Nephron (organoid): ENCODE measurements around the gene ZC3H14.

Source experiments
- H3K27ac Mint-ChIP-seq, 3 experiments: 2 replicates each; pipeline ENCODE4 v1.8.0; 2020; ENCODE audit warnings: mixed read lengths in 3 of 3, mild to moderate bottlenecking in 2 of 3, moderate library complexity in 1 of 3
- H3K27me3 Mint-ChIP-seq: 2 replicates; pipeline ENCODE4 v1.8.0; 2021; ENCODE audit warnings: low read depth, mild to moderate bottlenecking, moderate library complexity, mixed read lengths
- H3K36me3 Mint-ChIP-seq: 2 replicates; pipeline ENCODE4 v1.8.0; 2020; ENCODE audit warnings: low read depth, mixed read lengths
- H3K4me1 Mint-ChIP-seq: 2 replicates; pipeline ENCODE4 v1.8.0; 2020; ENCODE audit warnings: mixed read lengths
- H3K4me3 Mint-ChIP-seq, 3 experiments: 2 replicates each; pipeline ENCODE4 v1.8.0; 2020; ENCODE audit warnings: mild to moderate bottlenecking in 3 of 3, mixed read lengths in 3 of 3, moderate library complexity in 2 of 3
- H3K9me3 Mint-ChIP-seq: 2 replicates; pipeline ENCODE4 v1.8.0; 2020; ENCODE audit warnings: mixed read lengths
- TF ChIP-seq, protein P1 (sequence below), 3 experiments: fragments of 200-600 bp; sonication (generic); IDR thresholded peaks; one replicate each; pipeline ENCODE4 v1.5.0; 2021; ENCODE audit warnings: antibody characterized with exemption in 3 of 3; ENCODE audit not compliant: unreplicated experiment in 3 of 3

The ZC3H14 gene

DNA sequence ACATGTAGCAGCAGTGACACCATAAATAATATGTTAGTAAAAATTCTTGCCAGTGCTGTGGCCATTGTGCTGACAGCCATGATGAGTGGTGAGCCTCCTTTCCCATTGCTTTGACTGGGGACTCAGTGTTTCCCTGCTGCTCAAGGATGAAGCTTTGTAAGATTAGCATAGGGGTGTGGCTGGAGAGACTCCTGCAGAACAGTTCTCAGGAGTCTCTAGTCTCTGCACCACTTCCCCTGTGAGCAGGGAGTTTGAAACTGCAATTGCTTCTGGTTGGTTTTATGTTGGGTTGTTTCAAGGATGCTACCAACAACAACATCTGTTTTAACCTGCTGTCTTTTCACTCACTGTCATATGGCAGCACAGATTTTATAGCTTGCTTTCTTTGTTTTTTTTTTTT is 41.4 kb downstream of the ZC3H14 start:
- TF ChIP-seq, protein P1, sequence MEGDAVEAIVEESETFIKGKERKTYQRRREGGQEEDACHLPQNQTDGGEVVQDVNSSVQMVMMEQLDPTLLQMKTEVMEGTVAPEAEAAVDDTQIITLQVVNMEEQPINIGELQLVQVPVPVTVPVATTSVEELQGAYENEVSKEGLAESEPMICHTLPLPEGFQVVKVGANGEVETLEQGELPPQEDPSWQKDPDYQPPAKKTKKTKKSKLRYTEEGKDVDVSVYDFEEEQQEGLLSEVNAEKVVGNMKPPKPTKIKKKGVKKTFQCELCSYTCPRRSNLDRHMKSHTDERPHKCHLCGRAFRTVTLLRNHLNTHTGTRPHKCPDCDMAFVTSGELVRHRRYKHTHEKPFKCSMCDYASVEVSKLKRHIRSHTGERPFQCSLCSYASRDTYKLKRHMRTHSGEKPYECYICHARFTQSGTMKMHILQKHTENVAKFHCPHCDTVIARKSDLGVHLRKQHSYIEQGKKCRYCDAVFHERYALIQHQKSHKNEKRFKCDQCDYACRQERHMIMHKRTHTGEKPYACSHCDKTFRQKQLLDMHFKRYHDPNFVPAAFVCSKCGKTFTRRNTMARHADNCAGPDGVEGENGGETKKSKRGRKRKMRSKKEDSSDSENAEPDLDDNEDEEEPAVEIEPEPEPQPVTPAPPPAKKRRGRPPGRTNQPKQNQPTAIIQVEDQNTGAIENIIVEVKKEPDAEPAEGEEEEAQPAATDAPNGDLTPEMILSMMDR (IDR thresholded peaks at IDR 0.05; ENCODE audit: unreplicated experiment in 3 of 3): no peak
- Mint-ChIP-seq H3K36me3 (peaks cover 84% of the 10 kb centered on the region), H3K27me3 (no peaks in the 10 kb centered on the region), H3K4me1 (no peaks in the 10 kb centered on the region), H3K9me3 (no peaks in the 10 kb centered on the region), H3K4me3 (no peak overlapping the region), H3K27ac (no peak overlapping the region)

DNA sequence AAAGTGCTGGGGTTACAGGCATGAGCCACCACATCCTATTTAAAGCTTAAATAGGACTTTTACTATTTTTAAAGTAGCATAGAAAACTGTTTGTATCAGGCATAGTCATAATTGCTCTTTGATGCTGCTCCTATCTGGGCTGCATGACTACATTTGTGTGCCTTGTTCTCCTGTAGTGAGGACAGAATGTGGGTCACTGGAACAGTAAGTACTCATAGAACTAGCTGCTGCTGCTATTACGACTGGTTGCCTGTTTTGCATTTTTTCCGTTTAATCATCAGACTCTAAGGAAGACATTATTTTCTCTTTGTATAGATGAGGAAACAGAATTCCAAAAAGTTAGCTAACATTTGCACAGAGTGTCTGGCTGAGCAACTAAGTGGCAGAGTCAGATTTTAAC is 42.8 kb downstream of the ZC3H14 start:
- Mint-ChIP-seq H3K36me3 (peaks cover 86% of the 10 kb centered on the region), H3K9me3 (no peaks in the 10 kb centered on the region), H3K4me3 (no peak overlapping the region), H3K27me3 (no peaks in the 10 kb centered on the region), H3K4me1 (no peaks in the 10 kb centered on the region), H3K27ac (no peak overlapping the region)
- TF ChIP-seq, protein P1 (IDR thresholded peaks at IDR 0.05; ENCODE audit: unreplicated experiment in 3 of 3): no peak

DNA sequence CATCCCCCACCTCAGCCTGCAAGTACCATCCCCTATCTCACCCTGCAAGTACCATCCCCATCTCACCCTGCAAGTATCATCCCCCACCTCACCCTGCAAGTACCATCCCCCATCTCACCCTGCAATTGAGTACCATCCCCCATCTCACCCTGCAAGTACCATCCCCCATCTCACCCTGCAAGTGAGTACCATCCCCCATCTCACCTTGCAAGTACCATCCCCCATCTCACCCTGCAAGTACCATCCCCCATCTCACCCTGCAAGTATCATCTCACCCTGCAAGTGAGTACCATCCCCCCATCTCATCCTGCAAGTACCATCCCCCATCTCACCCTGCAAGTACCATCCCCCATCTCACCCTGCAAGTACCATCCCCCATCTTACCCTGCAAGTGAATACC is 45.0 kb downstream of the ZC3H14 start:
- Mint-ChIP-seq H3K9me3 (no peaks in the 10 kb centered on the region), H3K4me1 (no peaks in the 10 kb centered on the region), H3K27me3 (no peaks in the 10 kb centered on the region), H3K27ac (no peak overlapping the region), H3K4me3 (no peak overlapping the region), H3K36me3 (peaks cover 84% of the 10 kb centered on the region)
- TF ChIP-seq, protein P1 (IDR thresholded peaks at IDR 0.05; ENCODE audit: unreplicated experiment in 3 of 3): no peak

DNA sequence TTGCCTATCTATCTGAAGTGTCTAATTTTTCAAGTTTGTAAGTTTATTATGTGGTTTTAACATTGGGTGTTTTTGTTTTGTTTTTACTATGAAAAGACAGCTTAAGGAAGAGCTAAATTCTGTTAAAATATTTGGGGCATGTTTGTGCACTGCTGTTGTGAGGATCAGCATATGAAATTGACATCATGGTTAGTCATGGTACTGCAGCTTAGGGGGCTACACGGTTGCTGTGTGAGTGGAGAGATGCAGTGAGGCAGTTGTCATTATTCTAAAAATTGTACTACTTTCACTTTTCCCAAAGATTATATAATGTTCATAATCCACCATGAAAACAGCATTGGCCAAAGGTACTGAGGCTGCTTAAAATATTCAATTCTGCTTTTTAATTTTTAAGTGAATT is 49.0 kb downstream of the ZC3H14 start:
- no peak overlapping the region for H3K4me3 Mint-ChIP-seq
- H3K9me3 Mint-ChIP-seq: no peaks in the 10 kb centered on the region
- H3K4me1 Mint-ChIP-seq: peaks cover 5% of the 10 kb centered on the region
- no peaks in the 10 kb centered on the region for H3K27me3 Mint-ChIP-seq
- TF ChIP-seq, protein P1 (IDR thresholded peaks at IDR 0.05; ENCODE audit: unreplicated experiment in 3 of 3): no peak
- no peak overlapping the region for H3K27ac Mint-ChIP-seq
- H3K36me3 Mint-ChIP-seq: peaks cover 72% of the 10 kb centered on the region

DNA sequence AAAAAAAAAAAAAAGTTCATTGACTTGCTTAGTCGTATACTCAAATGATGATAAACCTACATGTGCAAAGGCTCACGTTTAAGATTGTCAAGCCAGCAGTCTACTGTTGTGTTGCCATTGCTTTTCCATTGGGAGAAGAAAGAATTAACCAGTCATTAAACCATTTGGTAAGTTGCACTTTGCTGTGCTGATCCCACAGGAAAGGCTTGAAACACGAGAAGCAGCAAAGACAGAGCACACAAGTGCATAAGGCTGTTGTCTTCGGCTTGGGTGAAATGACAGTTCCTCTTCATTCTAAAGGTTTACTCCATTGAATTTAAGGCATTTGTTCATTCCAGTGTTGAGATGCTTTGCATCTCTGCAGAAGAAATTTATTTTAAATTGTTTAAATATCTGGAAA is 50.1 kb downstream of the ZC3H14 start:
- peaks cover 61% of the 10 kb centered on the region for H3K36me3 Mint-ChIP-seq
- TF ChIP-seq, protein P1 (IDR thresholded peaks at IDR 0.05; ENCODE audit: unreplicated experiment in 3 of 3): no peak
- H3K27ac Mint-ChIP-seq: no peak overlapping the region
- no peak overlapping the region for H3K4me3 Mint-ChIP-seq
- H3K4me1 Mint-ChIP-seq: peaks cover 5% of the 10 kb centered on the region
- H3K27me3 Mint-ChIP-seq: no peaks in the 10 kb centered on the region
- no peaks in the 10 kb centered on the region for H3K9me3 Mint-ChIP-seq

DNA sequence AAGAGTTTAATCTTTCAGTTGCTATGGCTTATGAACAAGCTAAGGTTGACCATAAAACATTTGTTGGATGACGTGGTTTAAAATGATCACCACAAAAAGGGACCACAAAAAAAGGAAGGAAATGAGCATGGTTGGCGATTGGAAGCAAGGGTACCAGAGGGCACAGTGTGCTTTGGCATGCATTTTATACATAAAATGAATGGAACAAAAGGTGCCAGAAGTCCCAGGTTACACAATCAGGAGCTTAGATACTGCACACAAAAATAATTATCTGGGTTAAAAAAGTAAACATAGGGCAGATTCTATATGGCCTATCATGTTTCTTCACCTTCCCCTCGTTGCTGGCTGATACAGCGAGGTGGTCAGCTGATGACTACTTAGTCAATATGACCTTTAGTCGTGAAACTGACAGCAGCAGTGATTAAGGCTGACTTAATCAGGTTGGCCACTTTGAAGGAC is 50.7 kb downstream of the ZC3H14 start:
- Mint-ChIP-seq H3K9me3 (no peaks in the 10 kb centered on the region), H3K27me3 (no peaks in the 10 kb centered on the region), H3K4me3 (no peak overlapping the region), H3K36me3 (peaks cover 55% of the 10 kb centered on the region), H3K4me1 (peaks cover 5% of the 10 kb centered on the region), H3K27ac (no peak overlapping the region)
- TF ChIP-seq, protein P1 (IDR thresholded peaks at IDR 0.05; ENCODE audit: unreplicated experiment in 3 of 3): no peak
